ENCODE results near the gene CCDC3.

- TF ChIP-seq EP300 (IDR thresholded peaks at IDR 0.05; ENCODE audit: borderline replicate concordance), result no peak
- TF ChIP-seq USF1 (IDR thresholded peaks at IDR 0.05), result no peak
These were observed 96.4 kb downstream of the CCDC3 start for GRCh38 chr10:12905067-12905466.

All from Ishikawa (cell line).